Measurements from ENCODE around the gene TNFRSF13B.

GRCh38 chr17:16940116-16940881 lies 31.6 kb downstream of the TNFRSF13B start:
- TF ChIP-seq CTCF (conservative IDR thresholded peaks at IDR 0.05; ENCODE audit: low read depth in 2 of 2) = peak in 1 of 2 experiments; percentile 45; a peak in 1 of 4 replicates
- no peak for TF ChIP-seq REST (IDR thresholded peaks at IDR 0.05; ENCODE audit: unreplicated experiment)
- TF ChIP-seq POLR2AphosphoS5 (IDR thresholded peaks at IDR 0.05; ENCODE audit: low read depth) = no peak
- TF ChIP-seq EZH2 (IDR thresholded peaks at IDR 0.05; ENCODE audit: low read depth, unreplicated experiment) = no peak
- TF ChIP-seq EZH2phosphoT487 (IDR thresholded peaks at IDR 0.05; ENCODE audit: unreplicated experiment) = no peak
- TF ChIP-seq CREB1 (CRISPR knock-in tag; IDR thresholded peaks at IDR 0.05; ENCODE audit: low read depth) = no peak
- no peak for TF ChIP-seq JUNB (IDR thresholded peaks at IDR 0.05; ENCODE audit: unreplicated experiment)
